ENCODE measurements around the gene URAD.

DNA sequence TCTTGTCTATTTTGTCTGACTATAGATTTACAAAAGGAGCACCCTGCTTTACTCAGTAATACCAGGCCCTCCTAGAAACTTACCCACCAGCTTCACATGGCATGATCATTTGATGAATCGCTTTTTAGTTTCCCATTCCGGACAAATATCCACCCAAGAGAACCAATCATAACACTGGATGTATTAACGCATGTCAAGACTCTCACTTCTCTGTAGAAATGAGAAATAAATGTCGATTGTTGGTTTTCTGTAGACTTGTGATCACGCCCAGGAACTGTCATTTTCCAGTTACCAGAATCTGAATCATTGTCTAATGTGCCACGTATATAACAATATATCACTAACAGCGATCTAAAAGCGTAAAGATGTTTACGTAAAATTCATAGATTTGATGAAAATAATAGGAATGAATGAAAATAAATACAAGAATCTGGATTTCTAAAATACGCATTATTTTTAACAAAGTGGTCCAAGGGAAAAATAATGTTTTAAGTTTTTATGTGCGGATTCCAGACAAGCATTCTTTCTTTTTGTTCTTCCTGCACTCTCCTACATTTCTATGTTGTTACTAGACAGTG, 33.4 kb downstream of the URAD start:
- TF ChIP-seq, protein P1, sequence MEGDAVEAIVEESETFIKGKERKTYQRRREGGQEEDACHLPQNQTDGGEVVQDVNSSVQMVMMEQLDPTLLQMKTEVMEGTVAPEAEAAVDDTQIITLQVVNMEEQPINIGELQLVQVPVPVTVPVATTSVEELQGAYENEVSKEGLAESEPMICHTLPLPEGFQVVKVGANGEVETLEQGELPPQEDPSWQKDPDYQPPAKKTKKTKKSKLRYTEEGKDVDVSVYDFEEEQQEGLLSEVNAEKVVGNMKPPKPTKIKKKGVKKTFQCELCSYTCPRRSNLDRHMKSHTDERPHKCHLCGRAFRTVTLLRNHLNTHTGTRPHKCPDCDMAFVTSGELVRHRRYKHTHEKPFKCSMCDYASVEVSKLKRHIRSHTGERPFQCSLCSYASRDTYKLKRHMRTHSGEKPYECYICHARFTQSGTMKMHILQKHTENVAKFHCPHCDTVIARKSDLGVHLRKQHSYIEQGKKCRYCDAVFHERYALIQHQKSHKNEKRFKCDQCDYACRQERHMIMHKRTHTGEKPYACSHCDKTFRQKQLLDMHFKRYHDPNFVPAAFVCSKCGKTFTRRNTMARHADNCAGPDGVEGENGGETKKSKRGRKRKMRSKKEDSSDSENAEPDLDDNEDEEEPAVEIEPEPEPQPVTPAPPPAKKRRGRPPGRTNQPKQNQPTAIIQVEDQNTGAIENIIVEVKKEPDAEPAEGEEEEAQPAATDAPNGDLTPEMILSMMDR (conservative IDR thresholded peaks at IDR 0.05; ENCODE audit: low read length) = no peak
- TF ChIP-seq EZH2phosphoT487 (IDR thresholded peaks at IDR 0.05; ENCODE audit: borderline replicate concordance) = no peak

All from Loucy (cell line).